ENCODE data around the gene FAM200A.
"Not testable (repeated sequence)": the region's sequence is repeated elsewhere in the genome, so short reads cannot be mapped to it uniquely, and the experiment has no call there.

FAM200A gene

DNA sequence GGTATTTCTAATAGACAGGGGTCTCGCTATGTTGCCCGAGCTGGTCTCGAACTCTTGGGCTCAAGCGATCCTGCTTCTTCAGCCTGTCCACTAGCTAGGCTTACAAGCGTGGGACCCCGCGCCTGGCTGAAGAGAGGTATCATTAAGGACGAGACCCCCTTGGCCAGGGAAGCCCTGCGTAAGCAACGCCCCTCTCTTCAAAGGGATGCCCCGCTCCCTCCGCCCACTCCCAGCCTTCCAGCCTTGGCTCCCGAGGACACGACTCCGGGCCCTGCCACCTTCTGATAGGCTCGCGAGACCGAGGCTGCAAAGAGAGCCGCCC is 47.7 kb downstream of the FAM200A start:
- DNase-seq (ENCODE audit: low spot score) = no peak

GRCh38 chr7:99501236-99501635 is 50.7 kb downstream of the FAM200A start:
- DNase-seq (ENCODE audit: low spot score) = not testable (repeated sequence)

DNA sequence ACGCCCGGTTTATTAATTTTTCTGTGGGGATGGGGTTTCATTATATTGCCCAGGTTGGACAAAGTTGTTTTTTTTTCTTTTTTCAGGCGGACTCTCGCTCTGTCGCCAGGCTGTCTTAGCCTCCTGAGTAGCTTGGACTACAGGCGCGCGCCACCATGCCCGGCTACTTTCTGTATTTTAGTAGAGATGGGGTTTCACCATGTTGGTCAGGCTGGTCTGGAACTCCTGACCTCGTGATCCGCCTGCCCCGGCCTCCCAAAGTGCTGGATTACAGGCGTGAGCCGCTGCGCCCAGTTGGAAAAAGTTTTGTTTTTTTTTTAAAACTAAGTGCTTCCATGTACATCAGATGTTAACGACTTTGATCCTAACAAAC is 51.3 kb downstream of the FAM200A start:
- no peak for DNase-seq (ENCODE audit: low spot score)

DNA sequence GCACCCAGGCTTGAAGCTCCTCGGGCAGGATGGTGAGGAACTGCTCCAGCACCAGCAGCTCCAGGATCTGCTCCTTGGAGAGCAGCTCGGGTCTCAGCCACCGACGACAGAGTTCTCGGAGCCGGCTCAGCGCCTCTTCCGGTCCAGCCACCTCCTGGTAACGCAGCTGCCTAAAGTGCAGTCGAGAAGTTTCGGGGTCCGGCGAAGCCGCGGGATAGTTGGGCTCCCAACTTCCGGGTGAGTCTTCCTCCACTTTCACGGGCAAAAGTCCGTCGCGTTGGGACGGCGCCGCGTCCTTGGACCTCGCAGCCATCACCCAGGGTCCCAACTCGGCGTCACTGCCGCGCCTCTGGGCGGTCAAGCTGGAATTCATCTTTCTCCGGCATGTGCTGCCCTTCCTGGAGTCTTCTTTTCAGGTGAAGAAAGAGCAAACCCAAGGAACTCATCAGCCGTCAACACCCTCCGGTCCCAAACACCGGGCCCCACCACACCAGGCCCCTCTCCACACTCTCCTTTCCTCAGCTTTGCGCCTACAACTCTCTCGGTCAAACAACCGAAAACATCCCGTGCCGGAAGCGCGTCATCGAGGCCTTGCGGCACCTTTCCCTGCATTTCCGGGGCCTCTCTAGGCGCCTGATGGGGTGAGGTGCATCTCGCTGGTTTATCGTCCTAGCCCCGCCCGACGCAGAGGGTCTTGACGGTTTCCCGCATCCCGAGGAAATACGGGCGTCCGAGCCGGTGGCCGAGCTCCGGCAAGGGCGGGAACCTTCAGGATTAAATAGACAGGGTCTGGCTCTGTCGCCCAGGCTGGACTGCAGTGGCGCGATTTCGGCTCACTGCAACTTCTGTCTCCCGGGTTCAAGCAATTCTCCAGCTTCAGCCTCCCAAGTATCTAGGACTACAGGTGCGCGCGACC is 51.9 kb downstream of the FAM200A start, which contains the start of gene ZNF394:
Gene ZNF394, minus strand, starts transcription at position 561 of the 916 bp plus-strand sequence. Its CDS starts 188 bp downstream, at position 373.
- peak; percentile 93 for DNase-seq (ENCODE audit: low spot score)

DNA sequence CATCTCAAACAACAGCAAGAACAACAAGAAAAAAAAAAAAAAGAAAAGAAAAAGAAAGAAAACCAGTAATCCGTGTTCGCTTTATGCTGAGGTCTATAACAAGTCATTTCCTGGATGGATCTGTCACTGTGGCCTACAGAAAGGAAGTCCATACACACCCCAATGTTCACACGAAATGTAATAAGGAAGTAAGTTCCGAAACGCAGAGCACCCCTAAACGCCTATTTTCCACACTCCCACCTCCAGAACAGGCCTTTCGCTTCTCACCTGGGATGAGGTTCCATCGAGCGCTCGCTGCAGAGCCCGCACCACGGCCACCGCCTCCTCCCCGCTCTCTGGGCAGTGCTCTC is 52.6 kb downstream of the FAM200A start:
- DNase-seq (ENCODE audit: low spot score) = peak; percentile 24

DNA sequence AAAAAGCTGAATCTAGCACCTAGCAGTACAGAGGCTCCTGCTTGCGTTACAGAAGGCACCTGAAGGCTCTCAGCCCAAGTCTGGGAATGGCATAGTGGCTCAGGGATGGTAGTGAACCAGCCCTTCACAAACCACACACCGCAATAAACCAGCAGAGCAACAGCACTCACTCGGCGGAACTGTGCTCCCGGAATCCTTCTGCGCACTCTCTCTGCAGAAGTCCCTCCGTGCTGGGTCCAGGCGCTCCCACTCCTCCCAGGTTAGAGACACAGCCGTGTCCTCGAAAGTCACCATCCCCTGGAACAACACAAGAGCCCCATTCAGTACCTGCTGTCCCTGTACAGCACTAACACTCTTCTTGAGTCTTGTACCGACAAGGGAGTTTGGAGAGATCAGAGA is 53.4 kb downstream of the FAM200A start:
- DNase-seq (ENCODE audit: low spot score) = no peak

GRCh38 chr7:99497766-99498545 is 54.0 kb downstream of the FAM200A start:
- DNase-seq (ENCODE audit: low spot score) = no peak

Data from hepatic stellate cell (primary cell).